ENCODE results near the gene NIN. TPM values are rescaled to one million over a fixed set of nuclear protein-coding genes. Genes with fewer than 3 reads are reported as not detected.
A peak's percentile ranks its signal among the peaks of the same experiment; 100 is the strongest.

Gene NIN, protein sequence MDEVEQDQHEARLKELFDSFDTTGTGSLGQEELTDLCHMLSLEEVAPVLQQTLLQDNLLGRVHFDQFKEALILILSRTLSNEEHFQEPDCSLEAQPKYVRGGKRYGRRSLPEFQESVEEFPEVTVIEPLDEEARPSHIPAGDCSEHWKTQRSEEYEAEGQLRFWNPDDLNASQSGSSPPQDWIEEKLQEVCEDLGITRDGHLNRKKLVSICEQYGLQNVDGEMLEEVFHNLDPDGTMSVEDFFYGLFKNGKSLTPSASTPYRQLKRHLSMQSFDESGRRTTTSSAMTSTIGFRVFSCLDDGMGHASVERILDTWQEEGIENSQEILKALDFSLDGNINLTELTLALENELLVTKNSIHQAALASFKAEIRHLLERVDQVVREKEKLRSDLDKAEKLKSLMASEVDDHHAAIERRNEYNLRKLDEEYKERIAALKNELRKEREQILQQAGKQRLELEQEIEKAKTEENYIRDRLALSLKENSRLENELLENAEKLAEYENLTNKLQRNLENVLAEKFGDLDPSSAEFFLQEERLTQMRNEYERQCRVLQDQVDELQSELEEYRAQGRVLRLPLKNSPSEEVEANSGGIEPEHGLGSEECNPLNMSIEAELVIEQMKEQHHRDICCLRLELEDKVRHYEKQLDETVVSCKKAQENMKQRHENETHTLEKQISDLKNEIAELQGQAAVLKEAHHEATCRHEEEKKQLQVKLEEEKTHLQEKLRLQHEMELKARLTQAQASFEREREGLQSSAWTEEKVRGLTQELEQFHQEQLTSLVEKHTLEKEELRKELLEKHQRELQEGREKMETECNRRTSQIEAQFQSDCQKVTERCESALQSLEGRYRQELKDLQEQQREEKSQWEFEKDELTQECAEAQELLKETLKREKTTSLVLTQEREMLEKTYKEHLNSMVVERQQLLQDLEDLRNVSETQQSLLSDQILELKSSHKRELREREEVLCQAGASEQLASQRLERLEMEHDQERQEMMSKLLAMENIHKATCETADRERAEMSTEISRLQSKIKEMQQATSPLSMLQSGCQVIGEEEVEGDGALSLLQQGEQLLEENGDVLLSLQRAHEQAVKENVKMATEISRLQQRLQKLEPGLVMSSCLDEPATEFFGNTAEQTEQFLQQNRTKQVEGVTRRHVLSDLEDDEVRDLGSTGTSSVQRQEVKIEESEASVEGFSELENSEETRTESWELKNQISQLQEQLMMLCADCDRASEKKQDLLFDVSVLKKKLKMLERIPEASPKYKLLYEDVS (N-terminal part only)
- 21.0 and 22.2 TPM in 2 replicates for total RNA-seq
- long read RNA-seq, partial matches to known transcripts: 5 of 17 reads
- long read RNA-seq, other reads (novel, unspliced or antisense): 12 of 17 reads

DNA sequence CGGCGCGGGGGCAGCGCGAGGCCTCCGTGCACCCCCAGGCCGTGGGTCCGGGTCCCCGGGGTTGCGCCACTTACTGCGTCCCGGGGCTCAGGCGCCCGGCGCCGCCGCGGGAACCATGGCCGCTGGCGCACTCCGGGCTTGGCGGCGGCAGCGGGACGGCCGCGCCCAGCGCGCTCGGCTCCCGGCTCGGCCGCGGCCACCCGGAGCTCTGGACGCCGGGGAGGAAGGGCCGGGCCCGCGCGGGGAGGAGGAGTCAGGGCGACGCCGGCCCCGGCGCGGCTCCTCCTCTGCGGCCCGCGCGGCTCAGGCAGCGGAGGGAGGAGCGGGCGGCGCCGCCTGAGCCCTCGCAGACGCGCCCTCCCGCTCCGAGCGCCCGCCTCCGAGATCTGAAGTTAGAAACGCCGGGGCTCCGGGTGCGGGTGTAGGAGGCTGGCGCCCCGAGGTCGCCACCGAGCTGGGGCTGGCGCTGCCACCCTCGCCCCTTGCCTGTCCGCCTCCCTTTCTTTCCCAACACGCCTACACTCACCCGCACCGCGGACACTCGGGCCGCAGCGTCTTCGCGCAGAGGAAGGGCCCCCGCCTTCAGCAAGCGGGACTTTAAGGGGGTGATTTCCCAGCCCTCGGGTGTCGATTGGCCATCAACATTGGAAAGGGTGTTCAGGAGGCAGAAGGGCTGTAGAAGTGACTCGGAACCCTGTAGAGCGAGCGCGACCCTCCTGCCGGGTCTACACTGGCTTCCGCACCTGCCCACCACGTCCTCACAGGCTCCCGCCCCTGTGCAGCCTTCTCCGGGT, at the start of gene NIN:
Gene NIN (minus strand): TSS at position 231 of the 794 bp plus-strand sequence. CDS start 9,106 bp downstream, outside the sequence.
- Mint-ChIP-seq H3K27me3 (peaks cover 80% of the 10 kb centered on the region), H3K4me1 (ENCODE audit: low read depth) (peaks cover 23% of the 10 kb centered on the region), H3K9me3 (ENCODE audit: low read depth) (no peaks in the 10 kb centered on the region)

GRCh38 chr14:50875359-50876070, 44.6 kb upstream of the NIN start:
- H3K4me1 Mint-ChIP-seq (ENCODE audit: low read depth): peaks cover 9% of the 10 kb centered on the region
- TF ChIP-seq, protein P1, sequence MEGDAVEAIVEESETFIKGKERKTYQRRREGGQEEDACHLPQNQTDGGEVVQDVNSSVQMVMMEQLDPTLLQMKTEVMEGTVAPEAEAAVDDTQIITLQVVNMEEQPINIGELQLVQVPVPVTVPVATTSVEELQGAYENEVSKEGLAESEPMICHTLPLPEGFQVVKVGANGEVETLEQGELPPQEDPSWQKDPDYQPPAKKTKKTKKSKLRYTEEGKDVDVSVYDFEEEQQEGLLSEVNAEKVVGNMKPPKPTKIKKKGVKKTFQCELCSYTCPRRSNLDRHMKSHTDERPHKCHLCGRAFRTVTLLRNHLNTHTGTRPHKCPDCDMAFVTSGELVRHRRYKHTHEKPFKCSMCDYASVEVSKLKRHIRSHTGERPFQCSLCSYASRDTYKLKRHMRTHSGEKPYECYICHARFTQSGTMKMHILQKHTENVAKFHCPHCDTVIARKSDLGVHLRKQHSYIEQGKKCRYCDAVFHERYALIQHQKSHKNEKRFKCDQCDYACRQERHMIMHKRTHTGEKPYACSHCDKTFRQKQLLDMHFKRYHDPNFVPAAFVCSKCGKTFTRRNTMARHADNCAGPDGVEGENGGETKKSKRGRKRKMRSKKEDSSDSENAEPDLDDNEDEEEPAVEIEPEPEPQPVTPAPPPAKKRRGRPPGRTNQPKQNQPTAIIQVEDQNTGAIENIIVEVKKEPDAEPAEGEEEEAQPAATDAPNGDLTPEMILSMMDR (IDR thresholded peaks at IDR 0.05; ENCODE audit: unreplicated experiment): no peak
- no peaks in the 10 kb centered on the region for H3K36me3 Mint-ChIP-seq (ENCODE audit: insufficient read depth)
- no peak overlapping the region for H3K4me3 Mint-ChIP-seq (ENCODE audit: low read depth)
- H3K27ac Mint-ChIP-seq: no peak overlapping the region
- no peak for DNase-seq (ENCODE audit: low spot score, unreplicated experiment)
- H3K27me3 Mint-ChIP-seq: peaks cover 76% of the 10 kb centered on the region
- no peaks in the 10 kb centered on the region for H3K9me3 Mint-ChIP-seq (ENCODE audit: low read depth)

More for the DNA sequence above, at the start of gene NIN:
- Mint-ChIP-seq H3K36me3 (ENCODE audit: insufficient read depth) (peaks cover 5% of the 10 kb centered on the region), H3K27ac (peak within 1 kb of the TSS; percentile 11), H3K4me3 (ENCODE audit: low read depth) (peak within 1 kb of the TSS; percentile 90)
- TF ChIP-seq, protein P1 (IDR thresholded peaks at IDR 0.05; ENCODE audit: unreplicated experiment): no peak
- peak; percentile 58 for DNase-seq (ENCODE audit: low spot score, unreplicated experiment)

DNA sequence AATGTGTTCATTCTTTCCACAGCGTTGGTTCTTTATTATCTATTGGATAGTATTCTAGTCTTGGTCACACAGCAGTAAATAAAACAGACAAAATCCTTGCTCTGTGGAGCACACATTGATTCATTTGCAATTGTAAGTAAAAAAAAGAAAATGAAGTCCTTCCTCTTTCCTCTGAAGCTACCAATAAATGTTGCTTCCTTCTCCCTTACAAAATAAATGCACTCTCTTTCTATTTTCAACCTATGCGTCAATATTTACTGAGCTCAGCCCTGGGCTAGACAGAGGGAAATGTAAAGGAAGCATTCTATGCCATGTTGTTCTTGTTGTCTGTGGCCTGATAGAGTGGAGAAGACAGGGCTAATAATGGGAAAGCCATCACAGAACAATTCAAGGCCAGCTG, 43.8 kb upstream of the NIN start:
- H3K9me3 Mint-ChIP-seq (ENCODE audit: low read depth): no peaks in the 10 kb centered on the region

More for the DNA sequence above, 43.8 kb upstream of the NIN start:
- Mint-ChIP-seq H3K36me3 (ENCODE audit: insufficient read depth) (no peaks in the 10 kb centered on the region), H3K4me3 (ENCODE audit: low read depth) (no peak overlapping the region), H3K4me1 (ENCODE audit: low read depth) (peaks cover 7% of the 10 kb centered on the region), H3K27me3 (peaks cover 80% of the 10 kb centered on the region), H3K27ac (no peak overlapping the region)
- no peak for DNase-seq (ENCODE audit: low spot score, unreplicated experiment)
- TF ChIP-seq, protein P1 (IDR thresholded peaks at IDR 0.05; ENCODE audit: unreplicated experiment): no peak

All from progenitor cell of endocrine pancreas (in vitro differentiated cells).